ENCODE measurements around the gene HELZ.

- TF ChIP-seq EZH2 (IDR thresholded peaks at IDR 0.05; ENCODE audit: borderline replicate concordance), result no peak
- TF ChIP-seq EZH2phosphoT487 (IDR thresholded peaks at IDR 0.05; ENCODE audit: low read depth, severe bottlenecking, unreplicated experiment), result no peak
- TF ChIP-seq, protein P1, sequence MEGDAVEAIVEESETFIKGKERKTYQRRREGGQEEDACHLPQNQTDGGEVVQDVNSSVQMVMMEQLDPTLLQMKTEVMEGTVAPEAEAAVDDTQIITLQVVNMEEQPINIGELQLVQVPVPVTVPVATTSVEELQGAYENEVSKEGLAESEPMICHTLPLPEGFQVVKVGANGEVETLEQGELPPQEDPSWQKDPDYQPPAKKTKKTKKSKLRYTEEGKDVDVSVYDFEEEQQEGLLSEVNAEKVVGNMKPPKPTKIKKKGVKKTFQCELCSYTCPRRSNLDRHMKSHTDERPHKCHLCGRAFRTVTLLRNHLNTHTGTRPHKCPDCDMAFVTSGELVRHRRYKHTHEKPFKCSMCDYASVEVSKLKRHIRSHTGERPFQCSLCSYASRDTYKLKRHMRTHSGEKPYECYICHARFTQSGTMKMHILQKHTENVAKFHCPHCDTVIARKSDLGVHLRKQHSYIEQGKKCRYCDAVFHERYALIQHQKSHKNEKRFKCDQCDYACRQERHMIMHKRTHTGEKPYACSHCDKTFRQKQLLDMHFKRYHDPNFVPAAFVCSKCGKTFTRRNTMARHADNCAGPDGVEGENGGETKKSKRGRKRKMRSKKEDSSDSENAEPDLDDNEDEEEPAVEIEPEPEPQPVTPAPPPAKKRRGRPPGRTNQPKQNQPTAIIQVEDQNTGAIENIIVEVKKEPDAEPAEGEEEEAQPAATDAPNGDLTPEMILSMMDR (IDR thresholded peaks at IDR 0.05; ENCODE audit: poor library complexity), result no peak
These were observed 36.8 kb downstream of the HELZ start for GRCh38 chr17:67208232-67208631.
